Body of pancreas (tissue), 4 donors: ENCODE measurements around the gene GTF2E1. TPM values are rescaled to one million over a fixed set of nuclear protein-coding genes. Genes with fewer than 3 reads are reported as not detected.
"Not testable (repeated sequence)": the region's sequence is repeated elsewhere in the genome, so short reads cannot be mapped to it uniquely, and the experiment has no call there.

Experiments
- ATAC-seq: fragments of 150-250 bp; one replicate; pipeline ENCODE4 v1.9.1; 2016
- DNase-seq, 4 donors: peaks; one replicate each; pipeline ENCODE4 v3.0.0-alpha.2; 2019
- H3K27ac ChIP-seq, 4 donors: fragments of 200-600 bp; sonication (generic); 1 replicate in 3 of 4; 2 replicates in 1 of 4; pipeline versions ENCODE4 v1.5.1 to v1.6.1; 2016 to 2019; ENCODE audit warnings: mild to moderate bottlenecking in 1 of 4, mixed read lengths in 1 of 4, moderate library complexity in 1 of 4
- H3K27me3 ChIP-seq, 2 donors: fragments of 200-600 bp; sonication (generic); one replicate each; pipeline ENCODE4 v1.6.0; 2016; ENCODE audit warnings: mild to moderate bottlenecking in 1 of 2
- H3K36me3 ChIP-seq, 2 donors: fragments of 200-600 bp; sonication (generic); replicated peaks in 1 of 2; 2 replicates each; pipeline ENCODE4 v1.5.1; 2016; ENCODE audit warnings: low read depth in 2 of 2; ENCODE audit not compliant: insufficient read depth in 1 of 2
- H3K4me1 ChIP-seq: fragments of 200-600 bp; sonication (generic); one replicate; pipeline ENCODE4 v1.6.0; 2016
- H3K4me3 ChIP-seq, 2 donors: fragments of 200-600 bp; sonication (generic); 1 replicate in 1 of 2; 2 replicates in 1 of 2; pipeline ENCODE4 v1.5.1; 2016 to 2019
- H3K9me3 ChIP-seq, 3 donors: fragments of 200-600 bp; sonication (generic); 1 replicate in 2 of 3; 2 replicates in 1 of 3; pipeline ENCODE4 v1.5.1; 2016
- CTCF ChIP-seq, 7 experiments: fragments of 450-650 bp in 4 of 7; fragments of 200-600 bp in 3 of 7; sonication (generic) in 3 of 7; IDR thresholded peaks; one replicate each; pipeline ENCODE4 v1.5.1; 2016 to 2019; ENCODE audit warnings: antibody characterized with exemption in 7 of 7
- POLR2A ChIP-seq, 3 donors: fragments of 450-650 bp; IDR thresholded peaks; one replicate each; pipeline ENCODE4 v1.6.1; 2016; ENCODE audit warnings: antibody characterized with exemption in 3 of 3, mild to moderate bottlenecking in 2 of 3
- WGBS, 2 donors: methylation state at CpG; one replicate each; pipeline ENCODE4 v1.1.5; 2017; 5-methylcytosine and 5-hydroxymethylcytosine counted together
- intact Hi-C: fragments of 100-400 bp; cut with DNase I; formaldehyde crosslinking; loops from one replicate; pipeline ENCODE4 v1.15.1; 2023
- total RNA-seq, 2 donors: library from RNA; depleted of rRNA; stranded (reverse); fragments of >200 nt; gene quantifications; one replicate each; pipeline ENCODE4 v1.1.0, GENCODE V29; 2016

Gene GTF2E1
- total RNA-seq, 2 donors from 2014 or later, result 3.6 to 5.9 TPM

GRCh38 chr3:120778776-120779175, 36.2 kb downstream of the GTF2E1 start:
- ATAC-seq (no peak), DNase-seq (no peak)
- Histone ChIP-seq H3K36me3 (peaks cover 0 to 15% of the 10 kb centered on the region in 2 donors), H3K27ac (no peak overlapping the region), H3K4me1 (no peaks in the 10 kb centered on the region), H3K27me3 (no peaks in the 10 kb centered on the region), H3K4me3 (no peak overlapping the region), H3K9me3 (no peaks in the 10 kb centered on the region)
- 95 to 96% methylated on average over 3 of the region's 3 CpGs for WGBS, 2 donors
- no peak for TF ChIP-seq CTCF (IDR thresholded peaks at IDR 0.05)
- TF ChIP-seq POLR2A (IDR thresholded peaks at IDR 0.05), result no peak
- intact Hi-C loops, result no loop called here

GRCh38 chr3:120780977-120781376, 38.4 kb downstream of the GTF2E1 start:
- 90 to 95% methylated on average over 13 of the region's 13 CpGs for WGBS, 2 donors
- Histone ChIP-seq H3K36me3 (peaks cover 0 to 15% of the 10 kb centered on the region in 2 donors), H3K4me1 (peaks cover 3% of the 10 kb centered on the region), H3K9me3 (no peaks in the 10 kb centered on the region), H3K27me3 (no peaks in the 10 kb centered on the region), H3K4me3 (no peak overlapping the region), H3K27ac (no peak overlapping the region)
- TF ChIP-seq CTCF (IDR thresholded peaks at IDR 0.05) (no peak), POLR2A (IDR thresholded peaks at IDR 0.05) (no peak)
- DNase-seq, result peak in 1 of 4 donors; percentile 3
- intact Hi-C loops, result no loop called here
- ATAC-seq, result no peak

GRCh38 chr3:120785832-120786231, 43.3 kb downstream of the GTF2E1 start:
- H3K27ac ChIP-seq, H3K36me3 ChIP-seq, H3K27me3 ChIP-seq, H3K9me3 ChIP-seq, H3K4me3 ChIP-seq, DNase-seq, ATAC-seq, H3K4me1 ChIP-seq, intact Hi-C loops: not testable (repeated sequence)
- 61 to 64% methylated on average over 5 of the region's 5 CpGs for WGBS, 2 donors

- Histone ChIP-seq H3K27me3 (no peaks in the 10 kb centered on the region), H3K27ac (no peak overlapping the region), H3K4me3 (no peak overlapping the region), H3K9me3 (no peaks in the 10 kb centered on the region), H3K4me1 (peaks cover 3% of the 10 kb centered on the region), H3K36me3 (no peaks in the 10 kb centered on the region)
- no peak for ATAC-seq
- DNase-seq, result no peak
- no peak for TF ChIP-seq POLR2A (IDR thresholded peaks at IDR 0.05)
- TF ChIP-seq CTCF (IDR thresholded peaks at IDR 0.05), result no peak
- intact Hi-C loops, result loop anchor here (10.0 kb wide), 1 partner anchor 226 kb away; no protein-coding TSS in a partner anchor
- 82% methylated on average over 1 of the region's 1 CpG for WGBS, 2 donors
These were observed 48.5 kb downstream of the GTF2E1 start for GRCh38 chr3:120791010-120791409.

GRCh38 chr3:120791913-120792312, 49.4 kb downstream of the GTF2E1 start:
- intact Hi-C loops, result loop anchor here (10.0 kb wide), 1 partner anchor 227 kb away; no protein-coding TSS in a partner anchor
- Histone ChIP-seq H3K36me3 (no peaks in the 10 kb centered on the region), H3K27me3 (no peaks in the 10 kb centered on the region), H3K4me1 (no peaks in the 10 kb centered on the region), H3K9me3 (no peaks in the 10 kb centered on the region), H3K27ac (no peak overlapping the region), H3K4me3 (no peak overlapping the region)
- DNase-seq, result no peak
- no peak for ATAC-seq
- 83 to 92% methylated on average over 1 of the region's 1 CpG for WGBS, 2 donors
- TF ChIP-seq CTCF (IDR thresholded peaks at IDR 0.05) (no peak), POLR2A (IDR thresholded peaks at IDR 0.05) (no peak)
